Hepatocyte (in vitro differentiated cells): ENCODE data around the gene SOX3.

Experiments
- EZH2 ChIP-seq: fragments of 200-600 bp; sonication (generic); IDR thresholded peaks from 2 replicates; pipeline ENCODE4 v1.6.1; 2016; ENCODE audit warnings: antibody characterized with exemption, mild to moderate bottlenecking, borderline replicate concordance
- EZH2phosphoT487 ChIP-seq: fragments of 200-600 bp; sonication (generic); IDR thresholded peaks from one replicate; pipeline ENCODE4 v1.6.1; 2018; ENCODE audit warnings: antibody characterized with exemption, mild to moderate bottlenecking, low read depth, moderate library complexity; ENCODE audit not compliant: unreplicated experiment, severe bottlenecking

GRCh38 chrX:140510895-140511295 is 6.0 kb upstream of the SOX3 start:
- no peak for TF ChIP-seq EZH2phosphoT487
- no peak for TF ChIP-seq EZH2
